Calu3 (cell line): Measurements from ENCODE around the gene TPPP3. TPM values are rescaled to one million over a fixed set of nuclear protein-coding genes. Genes with fewer than 3 reads are reported as not detected.

Experiments used
- BruUV-seq: library from RNA; stranded (reverse); fragments of 400-500 nt; replicated peaks from 2 replicates; lab custom pipeline; 2021; lab: Mats Ljungman, UMichigan
- CTCF ChIA-PET: fragments of 300-600 bp; sonication (Branson Sonifier 250); formaldehyde crosslinking; loops from one replicate; lab custom pipeline; 2022; ENCODE audit warnings: antibody characterized with exemption; lab: Charles Lee
- DNase-seq: peaks from one replicate; pipeline ENCODE4 v3.0.0; 2022
- H3K27ac Mint-ChIP-seq: one replicate; pipeline ENCODE4 v1.8.0; 2022; ENCODE audit warnings: mixed read lengths; ENCODE audit not compliant: unreplicated experiment
- H3K27me3 Mint-ChIP-seq: one replicate; pipeline ENCODE4 v1.8.0; 2022; ENCODE audit warnings: mixed read lengths; ENCODE audit not compliant: unreplicated experiment
- H3K36me3 Mint-ChIP-seq: one replicate; pipeline ENCODE4 v1.8.0; 2022; ENCODE audit warnings: mild to moderate bottlenecking, moderate library complexity, mixed read lengths; ENCODE audit not compliant: insufficient read depth, unreplicated experiment
- H3K4me1 Mint-ChIP-seq: one replicate; pipeline ENCODE4 v1.8.0; 2022; ENCODE audit warnings: mild to moderate bottlenecking, low read depth, mixed read lengths; ENCODE audit not compliant: unreplicated experiment
- H3K4me3 Mint-ChIP-seq: one replicate; pipeline ENCODE4 v1.8.0; 2022; ENCODE audit warnings: mild to moderate bottlenecking, low read depth, moderate library complexity, mixed read lengths; ENCODE audit not compliant: unreplicated experiment
- H3K9me3 Mint-ChIP-seq: one replicate; pipeline ENCODE4 v1.8.0; 2022; ENCODE audit warnings: low read depth, mixed read lengths; ENCODE audit not compliant: unreplicated experiment
- intact Hi-C: fragments of 100-400 bp; cut with micrococcal nuclease; formaldehyde crosslinking; loops from one replicate; pipeline ENCODE4 v1.10.0; 2022; ENCODE audit not compliant: unreplicated experiment
- total RNA-seq: library from RNA; stranded (reverse); gene quantifications from 2 replicates; pipeline ENCODE4 v1.2.3, GENCODE V29; 2022
- TF ChIP-seq, protein P1 (sequence below): fragments of 200-600 bp; IDR thresholded peaks from one replicate; pipeline ENCODE4 v1.8.0; 2022; ENCODE audit warnings: antibody characterized with exemption; ENCODE audit not compliant: unreplicated experiment

Gene TPPP3
- total RNA-seq, 1 experiment from 2014 or later = 8.5 TPM

- Mint-ChIP-seq H3K9me3 (no peaks in the 10 kb centered on the region), H3K4me3 (no peak overlapping the region), H3K36me3 (peaks cover 25% of the 10 kb centered on the region), H3K27me3 (no peaks in the 10 kb centered on the region), H3K27ac (no peak overlapping the region), H3K4me1 (peaks cover 44% of the 10 kb centered on the region)
- TF ChIP-seq, protein P1, sequence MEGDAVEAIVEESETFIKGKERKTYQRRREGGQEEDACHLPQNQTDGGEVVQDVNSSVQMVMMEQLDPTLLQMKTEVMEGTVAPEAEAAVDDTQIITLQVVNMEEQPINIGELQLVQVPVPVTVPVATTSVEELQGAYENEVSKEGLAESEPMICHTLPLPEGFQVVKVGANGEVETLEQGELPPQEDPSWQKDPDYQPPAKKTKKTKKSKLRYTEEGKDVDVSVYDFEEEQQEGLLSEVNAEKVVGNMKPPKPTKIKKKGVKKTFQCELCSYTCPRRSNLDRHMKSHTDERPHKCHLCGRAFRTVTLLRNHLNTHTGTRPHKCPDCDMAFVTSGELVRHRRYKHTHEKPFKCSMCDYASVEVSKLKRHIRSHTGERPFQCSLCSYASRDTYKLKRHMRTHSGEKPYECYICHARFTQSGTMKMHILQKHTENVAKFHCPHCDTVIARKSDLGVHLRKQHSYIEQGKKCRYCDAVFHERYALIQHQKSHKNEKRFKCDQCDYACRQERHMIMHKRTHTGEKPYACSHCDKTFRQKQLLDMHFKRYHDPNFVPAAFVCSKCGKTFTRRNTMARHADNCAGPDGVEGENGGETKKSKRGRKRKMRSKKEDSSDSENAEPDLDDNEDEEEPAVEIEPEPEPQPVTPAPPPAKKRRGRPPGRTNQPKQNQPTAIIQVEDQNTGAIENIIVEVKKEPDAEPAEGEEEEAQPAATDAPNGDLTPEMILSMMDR = no peak
- DNase-seq = no peak
- intact Hi-C loops = no loop called here
- no TSS peak for BruUV-seq
- CTCF ChIA-PET = interaction anchor here (0.7 to 1.3 kb wide), 5 partner anchors 29 to 458 kb away, joined by 3 to 6 read pairs (median 3); no protein-coding TSS in a partner anchor
These were observed 19.0 kb upstream of the TPPP3 start for GRCh38 chr16:67412294-67412693.

DNA sequence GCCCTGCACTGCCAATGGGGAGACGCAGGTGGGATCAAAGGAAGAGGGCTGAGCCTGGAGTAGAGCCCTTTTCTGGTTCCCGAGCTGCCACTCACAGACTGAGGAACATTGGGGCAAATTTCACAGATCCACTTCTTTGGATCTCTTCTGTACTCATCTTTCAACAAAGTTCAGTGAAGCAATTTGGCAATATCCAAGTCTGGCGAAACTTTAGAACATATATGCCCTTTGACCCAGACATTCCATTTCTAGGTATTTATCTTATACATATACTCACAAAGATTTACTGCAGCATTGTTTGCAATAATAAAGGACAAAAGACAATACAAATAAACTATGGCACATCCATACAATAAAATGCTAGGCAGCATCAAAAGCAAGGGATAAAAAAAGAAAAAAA, 18.0 kb upstream of the TPPP3 start:
- Mint-ChIP-seq H3K9me3 (no peaks in the 10 kb centered on the region), H3K27ac (no peak overlapping the region), H3K4me1 (peaks cover 39% of the 10 kb centered on the region), H3K27me3 (no peaks in the 10 kb centered on the region), H3K36me3 (peaks cover 16% of the 10 kb centered on the region), H3K4me3 (no peak overlapping the region)
- TF ChIP-seq, protein P1 = no peak
- no TSS peak for BruUV-seq
- CTCF ChIA-PET = interaction anchor here (0.7 kb wide), 1 partner anchor 35 kb away, joined by 3 read pairs; no protein-coding TSS in a partner anchor
- DNase-seq = no peak
- intact Hi-C loops = no loop called here

GRCh38 chr16:67409631-67410030, 16.3 kb upstream of the TPPP3 start:
- peaks cover 20% of the 10 kb centered on the region for H3K36me3 Mint-ChIP-seq

GRCh38 chr16:67407788-67408452, 14.6 kb upstream of the TPPP3 start:
- CTCF ChIA-PET = interaction anchor here (0.6 to 1.0 kb wide), 2 partner anchors 15 to 531 kb away, joined by 3 to 5 read pairs; partner anchors contain the start of gene TPPP3
- peaks cover 30% of the 10 kb centered on the region for H3K36me3 Mint-ChIP-seq
- H3K27ac Mint-ChIP-seq = no peak overlapping the region
- no peaks in the 10 kb centered on the region for H3K27me3 Mint-ChIP-seq
- no peaks in the 10 kb centered on the region for H3K9me3 Mint-ChIP-seq
- H3K4me1 Mint-ChIP-seq = peaks cover 53% of the 10 kb centered on the region
- no TSS peak for BruUV-seq
- TF ChIP-seq, protein P1 = no peak
- H3K4me3 Mint-ChIP-seq = no peak overlapping the region
- DNase-seq = no peak
- intact Hi-C loops = no loop called here

More at GRCh38 chr16:67409631-67410030, 16.3 kb upstream of the TPPP3 start:
- intact Hi-C loops = no loop called here
- Mint-ChIP-seq H3K4me1 (peaks cover 44% of the 10 kb centered on the region), H3K4me3 (no peak overlapping the region), H3K27ac (no peak overlapping the region), H3K27me3 (no peaks in the 10 kb centered on the region), H3K9me3 (no peaks in the 10 kb centered on the region)
- TF ChIP-seq, protein P1 = no peak
- no peak for DNase-seq
- BruUV-seq = no TSS peak
- CTCF ChIA-PET = no interaction called here
